Lung (tissue), 12 donors: ENCODE measurements around the gene IQSEC1. TPM values are rescaled to one million over a fixed set of nuclear protein-coding genes. Genes with fewer than 3 reads are reported as not detected.

ENCODE experiments used
- ATAC-seq: fragments of 200-7000 bp; cut with Tn5 transposase; one replicate; pipeline ENCODE4 v1.9.1; 2020; ENCODE audit warnings: moderate number of reproducible peaks; ENCODE audit not compliant: insufficient read depth, low FRiP score
- DNase-seq, 3 donors: peaks; one replicate each; pipeline ENCODE4 v3.0.0-alpha.2; 2013 to 2017
- H3K27ac ChIP-seq, 2 donors: one replicate each; pipeline ENCODE4 v1.5.1; 2013; ENCODE audit warnings: mild to moderate bottlenecking in 2 of 2, moderate library complexity in 2 of 2, control low read depth in 1 of 2, inconsistent platforms in 1 of 2, low read depth in 1 of 2, low read length in 1 of 2
- H3K27me3 ChIP-seq, 3 donors: one replicate each; pipeline ENCODE4 v1.5.1; 2013; ENCODE audit warnings: low read length in 2 of 3; ENCODE audit not compliant: control insufficient read depth in 3 of 3, insufficient read depth in 3 of 3
- H3K36me3 ChIP-seq, 4 donors: one replicate each; pipeline ENCODE4 v1.5.1; 2013; ENCODE audit warnings: low read length in 4 of 4, mild to moderate bottlenecking in 1 of 4, moderate library complexity in 1 of 4; ENCODE audit not compliant: control insufficient read depth in 4 of 4, insufficient read depth in 4 of 4
- H3K4me1 ChIP-seq, 5 donors: one replicate each; pipeline ENCODE4 v1.5.1; 2013; ENCODE audit warnings: low read length in 5 of 5, mild to moderate bottlenecking in 2 of 5, moderate library complexity in 1 of 5; ENCODE audit not compliant: control insufficient read depth in 5 of 5, insufficient read depth in 5 of 5
- H3K4me3 ChIP-seq: one replicate; pipeline ENCODE4 v1.5.1; 2013; ENCODE audit warnings: mild to moderate bottlenecking, control low read depth, moderate library complexity
- H3K9ac ChIP-seq, 2 donors: one replicate each; pipeline ENCODE4 v1.5.1; 2013; ENCODE audit warnings: low read length in 2 of 2, control low read depth in 1 of 2; ENCODE audit not compliant: insufficient read depth in 1 of 2
- H3K9me3 ChIP-seq, 4 donors: one replicate each; pipeline ENCODE4 v1.5.1; 2013; ENCODE audit warnings: low read length in 3 of 4, mild to moderate bottlenecking in 1 of 4, moderate library complexity in 1 of 4; ENCODE audit not compliant: control insufficient read depth in 4 of 4, insufficient read depth in 3 of 4
- CTCF ChIP-seq: IDR thresholded peaks from 2 replicates; pipeline ENCODE4 v1.5.1; 2012; ENCODE audit warnings: mild to moderate bottlenecking; ENCODE audit errors: control extremely low read depth, extremely low read depth
- WGBS, 2 donors: extraction: QIAGEN DNeasy Blood & Tissue Kit; methylation state at CpG; one replicate each; pipeline ENCODE4 v1.1.7; 2013; 5-methylcytosine and 5-hydroxymethylcytosine counted together
- polyA plus RNA-seq, 2 donors: library from polyadenylated mRNA; stranded (reverse); fragments of 200-250 nt; gene quantifications; one replicate each; pipeline ENCODE4 v1.2.1, GENCODE V29; 2013
- total RNA-seq, 2 donors: library from RNA; depleted of rRNA in 1 of 2; stranded (reverse); fragments of >200 nt in 1 of 2; gene quantifications; one replicate each; pipeline ENCODE4 v1.2.1, GENCODE V29; 2014 to 2021
- donor health status: control.
- donor health status: control.
- donor health status: Bipolar disorder and iron deficiency.
- donor health status: healthy.
- donor health status: DM: yes; HTN: yes; CAD: no.

Gene IQSEC1
- total and polyA plus RNA-seq, 4 donors, result 13.9 to 69.1 (median 31.1) TPM

- no peak overlapping the region for H3K4me3 ChIP-seq
- no peaks in the 10 kb centered on the region for H3K9me3 ChIP-seq
- no peaks in the 10 kb centered on the region for H3K36me3 ChIP-seq
- 92 to 95% methylated on average over 3 of the region's 3 CpGs for WGBS, 2 donors
- H3K9ac ChIP-seq, result no peak overlapping the region
- H3K27me3 ChIP-seq, result no peaks in the 10 kb centered on the region
- H3K4me1 ChIP-seq, result peaks cover 0 to 4% (median 0%) of the 10 kb centered on the region in 5 donors
- no peak overlapping the region for H3K27ac ChIP-seq
- ATAC-seq (no peak), DNase-seq (no peak)
- TF ChIP-seq CTCF, result no peak
Observed at GRCh38 chr3:13050446-13050845, 22.8 kb downstream of the IQSEC1 start.

- 96 to 98% methylated on average over 6 of the region's 6 CpGs for WGBS, 2 donors
- Histone ChIP-seq H3K27ac (no peak overlapping the region), H3K9me3 (no peaks in the 10 kb centered on the region), H3K9ac (no peak overlapping the region), H3K4me3 (no peak overlapping the region), H3K27me3 (no peaks in the 10 kb centered on the region), H3K4me1 (peaks cover 0 to 4% (median 0%) of the 10 kb centered on the region in 5 donors), H3K36me3 (no peaks in the 10 kb centered on the region)
- no peak for DNase-seq
- no peak for ATAC-seq
- no peak for TF ChIP-seq CTCF
Observed at GRCh38 chr3:13049400-13049799, 23.8 kb downstream of the IQSEC1 start.

GRCh38 chr3:13047296-13048165 is 25.7 kb downstream of the IQSEC1 start:
- no peak for ATAC-seq
- no peak for DNase-seq
- no peaks in the 10 kb centered on the region for H3K36me3 ChIP-seq
- H3K4me1 ChIP-seq, result peaks cover 0 to 4% (median 0%) of the 10 kb centered on the region in 5 donors
- no peaks in the 10 kb centered on the region for H3K27me3 ChIP-seq
- H3K27ac ChIP-seq, result no peak overlapping the region
- no peaks in the 10 kb centered on the region for H3K9me3 ChIP-seq
- no peak for TF ChIP-seq CTCF
- 69 to 90% methylated on average over 11 of the region's 11 CpGs for WGBS, 2 donors
- no peak overlapping the region for H3K4me3 ChIP-seq
- no peak overlapping the region for H3K9ac ChIP-seq
